C4-2B (cell line): ENCODE results near the gene ZNF286A.
"Not testable (repeated sequence)": the region's sequence is repeated elsewhere in the genome, so short reads cannot be mapped to it uniquely, and the experiment has no call there.

Experiments
- CTCF ChIP-seq: fragments of 450-650 bp; conservative IDR thresholded peaks from 2 replicates; pipeline ENCODE4 v1.5.1; 2017; ENCODE audit warnings: mild to moderate bottlenecking
- ZFX ChIP-seq: fragments of 450-650 bp; IDR thresholded peaks from 2 replicates; pipeline ENCODE4 v1.6.1; 2017

GRCh38 chr17:15708879-15709278, 9.3 kb downstream of the ZNF286A start:
- not testable (repeated sequence) for TF ChIP-seq CTCF, ZFX
